Endothelial cell (in vitro differentiated cells): Measurements from ENCODE around the gene HIVEP1. TPM values are rescaled to one million over a fixed set of nuclear protein-coding genes. Genes with fewer than 3 reads are reported as not detected.

ENCODE experiments used
- DNase-seq: peaks from one replicate; pipeline ENCODE4 v3.0.0; 2021; ENCODE audit warnings: low spot score
- H3K27ac Mint-ChIP-seq: one replicate; pipeline ENCODE4 v1.8.0; 2021; ENCODE audit warnings: mixed read lengths, inconsistent platforms; ENCODE audit not compliant: unreplicated experiment
- H3K27me3 Mint-ChIP-seq: one replicate; pipeline ENCODE4 v1.8.0; 2021; ENCODE audit warnings: mild to moderate bottlenecking, moderate library complexity, mixed read lengths, inconsistent platforms; ENCODE audit not compliant: unreplicated experiment
- H3K36me3 Mint-ChIP-seq: one replicate; pipeline ENCODE4 v1.8.0; 2021; ENCODE audit warnings: mild to moderate bottlenecking, low read depth, mixed read lengths, inconsistent platforms; ENCODE audit not compliant: unreplicated experiment
- H3K4me1 Mint-ChIP-seq: one replicate; pipeline ENCODE4 v1.8.0; 2021; ENCODE audit warnings: mild to moderate bottlenecking, mixed read lengths, inconsistent platforms; ENCODE audit not compliant: unreplicated experiment
- H3K4me3 Mint-ChIP-seq: one replicate; pipeline ENCODE4 v1.8.0; 2021; ENCODE audit warnings: mild to moderate bottlenecking, mixed read lengths, inconsistent platforms; ENCODE audit not compliant: unreplicated experiment
- H3K9me3 Mint-ChIP-seq: one replicate; pipeline ENCODE4 v1.8.0; 2021; ENCODE audit warnings: mixed read lengths, inconsistent platforms; ENCODE audit not compliant: unreplicated experiment
- CTCF ChIP-seq: fragments of 200-600 bp; sonication (generic); IDR thresholded peaks from one replicate; pipeline ENCODE4 v1.5.0; 2021; ENCODE audit warnings: antibody characterized with exemption; ENCODE audit not compliant: unreplicated experiment
- total RNA-seq: library from RNA; stranded (reverse); fragmentation: NEBNext Ultra II Directional; extraction: Animal tissue kit (Norgen Biotek cat#: 25700); gene quantifications from one replicate; pipeline ENCODE4 v1.2.1, GENCODE V29; 2021; ENCODE audit not compliant: unreplicated experiment

Gene HIVEP1
- total RNA-seq, 1 donor from 2014 or later = 19.0 TPM

DNA sequence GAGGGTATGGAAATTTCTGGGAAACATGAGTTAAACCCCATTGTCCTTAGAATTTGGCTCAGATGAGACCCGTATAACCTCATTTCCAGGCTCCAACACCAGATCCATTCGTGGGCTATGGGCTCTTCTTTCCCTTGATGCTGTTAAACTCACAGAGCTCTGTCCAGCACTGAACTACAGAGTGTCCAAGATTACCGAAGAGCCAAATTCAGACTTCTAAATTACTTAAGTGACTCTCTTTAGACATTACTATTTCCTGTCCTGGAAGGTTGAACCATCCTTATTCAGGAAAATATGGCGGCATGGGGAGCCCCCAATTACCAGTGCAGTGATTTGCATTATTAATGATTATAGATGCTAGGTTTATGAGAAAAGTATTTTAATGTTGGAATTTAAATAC is 153.2 kb downstream of the HIVEP1 start:
- TF ChIP-seq CTCF = no peak
- Mint-ChIP-seq H3K27me3 (peaks cover 2% of the 10 kb centered on the region), H3K4me1 (peaks cover 3% of the 10 kb centered on the region), H3K9me3 (no peaks in the 10 kb centered on the region), H3K36me3 (peaks cover 12% of the 10 kb centered on the region), H3K4me3 (no peak overlapping the region), H3K27ac (no peak overlapping the region)
- DNase-seq = no peak

DNA sequence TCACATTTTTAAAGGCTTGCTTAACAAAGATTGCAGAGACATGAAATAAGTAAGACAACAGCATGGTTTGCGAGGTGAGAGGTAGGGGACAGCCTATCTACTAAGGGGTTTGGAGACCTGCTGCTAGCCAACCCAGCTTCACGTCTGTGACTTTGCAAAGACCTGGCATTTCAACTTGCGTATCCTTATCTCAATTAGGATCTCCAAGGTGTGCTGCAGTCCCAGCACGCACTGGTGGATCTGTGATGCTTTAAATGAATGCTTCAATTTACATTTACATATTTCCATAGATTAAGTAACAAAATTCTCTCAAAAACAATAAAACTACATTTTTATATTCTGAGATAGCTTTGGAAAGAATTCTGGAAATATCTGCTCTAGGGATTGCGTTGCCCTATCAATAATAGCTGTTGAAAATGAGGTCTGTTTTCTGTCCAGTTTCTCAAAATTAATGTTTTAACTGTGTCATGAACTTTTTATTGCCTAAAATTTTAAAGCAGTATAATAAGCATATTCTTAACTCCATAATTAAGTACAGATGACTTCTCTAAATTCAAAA is 153.7 kb downstream of the HIVEP1 start:
- TF ChIP-seq CTCF = no peak

DNA sequence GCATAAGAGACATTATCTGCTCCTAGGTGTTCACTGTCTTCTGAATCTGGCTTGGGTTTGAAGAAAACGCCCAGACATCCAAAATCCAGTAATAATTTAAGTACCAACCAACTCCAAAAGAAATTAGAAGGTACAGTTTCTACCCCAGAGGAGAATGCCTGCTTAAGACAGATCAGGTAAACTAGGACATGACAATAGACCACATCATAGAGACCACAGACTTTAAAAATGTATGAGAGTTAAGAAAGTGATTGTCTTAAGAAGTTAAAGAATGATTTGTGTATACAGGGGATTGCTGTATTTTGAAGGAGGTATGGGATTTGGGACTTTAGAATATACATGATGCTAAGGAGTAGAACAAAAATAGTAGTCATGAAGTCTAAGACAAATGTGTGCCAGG is 157.3 kb downstream of the HIVEP1 start:
- TF ChIP-seq CTCF = no peak
- H3K9me3 Mint-ChIP-seq = no peaks in the 10 kb centered on the region
- H3K4me3 Mint-ChIP-seq = no peak overlapping the region
- H3K36me3 Mint-ChIP-seq = no peaks in the 10 kb centered on the region
- no peak overlapping the region for H3K27ac Mint-ChIP-seq
- H3K27me3 Mint-ChIP-seq = peaks cover 2% of the 10 kb centered on the region
- DNase-seq = no peak
- H3K4me1 Mint-ChIP-seq = peaks cover 8% of the 10 kb centered on the region

More for the DNA sequence above, 153.7 kb downstream of the HIVEP1 start:
- Mint-ChIP-seq H3K9me3 (no peaks in the 10 kb centered on the region), H3K36me3 (peaks cover 12% of the 10 kb centered on the region), H3K27ac (no peak overlapping the region), H3K4me1 (peaks cover 8% of the 10 kb centered on the region), H3K4me3 (no peak overlapping the region), H3K27me3 (peaks cover 2% of the 10 kb centered on the region)
- DNase-seq = no peak

- Mint-ChIP-seq H3K4me1 (peaks cover 8% of the 10 kb centered on the region), H3K36me3 (no peaks in the 10 kb centered on the region), H3K4me3 (no peak overlapping the region), H3K9me3 (no peaks in the 10 kb centered on the region), H3K27me3 (peaks cover 2% of the 10 kb centered on the region), H3K27ac (no peak overlapping the region)
- TF ChIP-seq CTCF = no peak
- no peak for DNase-seq
Measured at GRCh38 chr6:12170351-12171092, 158.4 kb downstream of the HIVEP1 start.

DNA sequence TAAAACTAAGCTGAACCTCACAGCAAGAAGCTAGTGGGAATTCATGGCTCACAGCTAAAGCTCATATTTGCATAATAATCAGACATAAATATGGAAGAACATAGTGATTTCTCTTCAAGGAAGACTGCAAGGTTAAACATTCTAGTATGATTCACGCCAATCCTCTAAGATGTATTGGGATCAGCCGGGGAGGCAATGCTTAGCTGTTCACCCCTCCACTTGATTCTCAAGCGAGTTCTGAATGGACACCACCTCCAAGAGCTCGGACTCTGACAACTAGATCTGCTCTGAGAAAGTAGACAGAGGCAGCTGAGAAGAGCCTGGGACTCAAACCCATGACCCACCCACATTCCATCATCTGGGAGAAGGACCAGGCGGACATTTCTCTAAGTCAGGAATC is 159.6 kb downstream of the HIVEP1 start:
- no peaks in the 10 kb centered on the region for H3K36me3 Mint-ChIP-seq
- H3K27ac Mint-ChIP-seq = no peak overlapping the region
- H3K4me1 Mint-ChIP-seq = peaks cover 8% of the 10 kb centered on the region
- no peak for TF ChIP-seq CTCF
- no peaks in the 10 kb centered on the region for H3K9me3 Mint-ChIP-seq
- no peak overlapping the region for H3K4me3 Mint-ChIP-seq
- DNase-seq = no peak
- peaks cover 2% of the 10 kb centered on the region for H3K27me3 Mint-ChIP-seq
